ENCODE results near the gene CTSW. TPM values are rescaled to one million over a fixed set of nuclear protein-coding genes. Genes with fewer than 3 reads are reported as not detected.
"Not testable (repeated sequence)": the region's sequence is repeated elsewhere in the genome, so short reads cannot be mapped to it uniquely, and the experiment has no call there.

The CTSW gene
- total RNA-seq, 6 donors from 2014 or later, result 2.1 to 20.7 (median 11.4) TPM

DNA sequence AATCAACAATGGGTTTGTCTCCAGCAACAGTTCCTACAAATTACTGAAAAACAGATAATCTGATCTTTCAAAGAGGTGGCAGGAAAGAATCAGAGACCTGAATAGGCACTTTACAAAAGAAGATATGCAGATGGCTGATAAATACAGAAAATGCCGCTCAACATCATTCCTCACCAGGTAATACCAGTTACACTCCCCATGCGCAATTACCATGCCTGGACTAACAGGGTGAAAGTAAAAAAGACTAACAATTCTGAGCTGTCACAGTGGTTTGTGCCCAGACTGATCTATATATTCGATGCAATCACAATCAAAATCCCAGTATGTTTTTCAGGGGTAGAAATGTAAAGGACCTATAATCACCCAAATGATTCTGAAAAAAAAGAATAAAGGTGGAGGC lies 35.8 kb upstream of the CTSW start:
- Histone ChIP-seq H3K27ac (no peak overlapping the region), H3K4me1 (no peaks in the 10 kb centered on the region), H3K36me3 (no peaks in the 10 kb centered on the region), H3K9me3 (no peaks in the 10 kb centered on the region), H3K27me3 (no peaks in the 10 kb centered on the region), H3K4me3 (no peak overlapping the region)
- no peak for DNase-seq
- WGBS, 2 donors, result 93 to 96% methylated on average over 3 of the region's 3 CpGs
- TF ChIP-seq POLR2A (IDR thresholded peaks at IDR 0.05), result no peak
- no peak for TF ChIP-seq POLR2AphosphoS5 (IDR thresholded peaks at IDR 0.05)
- TF ChIP-seq, protein P1, sequence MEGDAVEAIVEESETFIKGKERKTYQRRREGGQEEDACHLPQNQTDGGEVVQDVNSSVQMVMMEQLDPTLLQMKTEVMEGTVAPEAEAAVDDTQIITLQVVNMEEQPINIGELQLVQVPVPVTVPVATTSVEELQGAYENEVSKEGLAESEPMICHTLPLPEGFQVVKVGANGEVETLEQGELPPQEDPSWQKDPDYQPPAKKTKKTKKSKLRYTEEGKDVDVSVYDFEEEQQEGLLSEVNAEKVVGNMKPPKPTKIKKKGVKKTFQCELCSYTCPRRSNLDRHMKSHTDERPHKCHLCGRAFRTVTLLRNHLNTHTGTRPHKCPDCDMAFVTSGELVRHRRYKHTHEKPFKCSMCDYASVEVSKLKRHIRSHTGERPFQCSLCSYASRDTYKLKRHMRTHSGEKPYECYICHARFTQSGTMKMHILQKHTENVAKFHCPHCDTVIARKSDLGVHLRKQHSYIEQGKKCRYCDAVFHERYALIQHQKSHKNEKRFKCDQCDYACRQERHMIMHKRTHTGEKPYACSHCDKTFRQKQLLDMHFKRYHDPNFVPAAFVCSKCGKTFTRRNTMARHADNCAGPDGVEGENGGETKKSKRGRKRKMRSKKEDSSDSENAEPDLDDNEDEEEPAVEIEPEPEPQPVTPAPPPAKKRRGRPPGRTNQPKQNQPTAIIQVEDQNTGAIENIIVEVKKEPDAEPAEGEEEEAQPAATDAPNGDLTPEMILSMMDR (IDR thresholded peaks at IDR 0.05), result no peak
- no peak for TF ChIP-seq EP300 (IDR thresholded peaks at IDR 0.05)
- no peak for ATAC-seq (ENCODE audit: low FRiP score in 2 of 2)

DNA sequence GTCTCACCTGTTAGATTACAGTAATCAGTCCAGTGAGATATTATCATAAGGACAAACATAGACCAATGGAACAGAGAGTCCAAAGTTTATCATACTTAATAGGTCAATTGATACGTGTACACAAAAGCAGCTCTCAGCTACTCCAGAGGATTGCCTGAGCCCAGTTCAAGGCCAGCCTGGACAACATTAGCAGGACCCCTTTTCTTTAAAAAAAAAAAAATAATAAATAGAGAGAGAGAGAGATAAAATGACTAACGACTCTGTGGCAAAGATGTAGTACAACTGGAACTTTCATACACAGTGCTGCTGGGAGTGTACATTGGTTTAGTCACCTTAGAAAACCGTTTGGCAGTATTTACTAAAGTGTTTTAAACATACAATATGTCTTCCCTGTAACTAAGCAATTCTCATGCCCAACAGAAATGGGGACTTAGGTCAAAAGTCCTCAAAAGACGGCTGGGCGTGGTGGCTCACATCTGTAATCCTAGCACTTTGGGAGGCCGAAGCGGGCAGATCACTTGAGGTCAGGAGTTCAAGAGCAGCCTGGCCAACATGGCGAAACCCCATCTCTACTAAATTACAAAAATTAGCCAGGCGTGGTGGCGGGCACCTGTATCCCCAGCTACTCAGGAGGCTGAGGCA lies 35.3 kb upstream of the CTSW start:
- H3K27me3 ChIP-seq, result no peaks in the 10 kb centered on the region
- no peak for DNase-seq
- 76 to 89% methylated on average over 7 to 10 of the region's 10 CpGs for WGBS, 2 donors
- TF ChIP-seq, protein P1 (IDR thresholded peaks at IDR 0.05), result no peak
- TF ChIP-seq EP300 (IDR thresholded peaks at IDR 0.05), result no peak
- no peak for TF ChIP-seq POLR2AphosphoS5 (IDR thresholded peaks at IDR 0.05)
- TF ChIP-seq POLR2A (IDR thresholded peaks at IDR 0.05), result no peak
- no peaks in the 10 kb centered on the region for H3K9me3 ChIP-seq
- no peak for ATAC-seq (ENCODE audit: low FRiP score in 2 of 2)
- H3K36me3 ChIP-seq, result no peaks in the 10 kb centered on the region
- no peaks in the 10 kb centered on the region for H3K4me1 ChIP-seq
- H3K4me3 ChIP-seq, result no peak overlapping the region
- H3K27ac ChIP-seq, result no peak overlapping the region

DNA sequence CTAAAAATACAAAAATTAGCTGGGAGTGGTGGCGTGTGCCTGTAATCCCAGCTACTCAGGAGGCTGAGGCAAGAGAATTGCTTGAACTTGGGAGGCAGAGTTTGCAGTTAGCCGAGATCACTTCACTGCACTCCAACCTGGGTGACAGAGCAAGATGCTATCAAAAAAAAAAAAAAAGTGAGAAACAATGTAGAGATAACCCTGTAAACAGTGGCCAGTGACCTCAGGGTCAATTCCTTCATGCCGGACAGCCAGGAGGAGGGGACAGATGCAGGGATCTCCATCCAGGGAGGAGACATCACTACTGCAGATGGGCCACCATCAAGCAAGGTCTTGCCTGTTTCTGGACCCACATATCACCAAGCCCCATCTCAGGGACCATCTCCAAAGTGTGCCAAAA lies 31.9 kb upstream of the CTSW start:
- Histone ChIP-seq H3K36me3 (peaks cover 4 to 22% (median 18%) of the 10 kb centered on the region in 4 donors), H3K4me3 (no peak overlapping the region), H3K4me1 (peaks cover 0 to 4% (median 0%) of the 10 kb centered on the region in 4 donors), H3K27me3 (no peaks in the 10 kb centered on the region), H3K27ac (no peak overlapping the region), H3K9me3 (peaks cover 0 to 7% (median 0%) of the 10 kb centered on the region in 4 donors)
- WGBS, 2 donors, result 71 to 75% methylated on average over 3 of the region's 3 CpGs
- ATAC-seq (ENCODE audit: low FRiP score in 2 of 2) (no peak), DNase-seq (no peak)
- TF ChIP-seq EP300 (IDR thresholded peaks at IDR 0.05), result no peak
- TF ChIP-seq POLR2AphosphoS5 (IDR thresholded peaks at IDR 0.05), result no peak
- TF ChIP-seq, protein P1 (IDR thresholded peaks at IDR 0.05), result no peak
- no peak for TF ChIP-seq POLR2A (IDR thresholded peaks at IDR 0.05)

DNA sequence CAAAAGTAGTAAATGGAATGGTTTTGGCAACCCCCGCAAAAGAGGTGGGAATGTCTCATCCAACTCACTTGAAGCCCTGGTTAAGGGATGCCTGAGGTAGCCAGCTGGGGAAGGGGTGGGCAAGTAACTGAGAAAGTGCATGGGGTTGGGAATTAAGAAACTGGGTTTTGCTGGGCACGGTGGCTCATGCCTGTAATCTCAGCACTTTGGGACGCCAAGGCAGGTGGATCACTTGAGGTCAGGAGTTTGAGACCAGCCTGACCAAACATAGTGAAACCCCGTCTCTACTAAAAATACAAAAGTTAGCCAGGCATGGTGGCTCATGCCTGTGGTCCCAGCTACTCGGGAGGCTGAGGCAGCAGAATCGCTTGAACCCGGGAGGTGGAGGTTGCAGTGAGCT lies 30.9 kb upstream of the CTSW start:
- ATAC-seq (ENCODE audit: low FRiP score in 2 of 2); H3K27me3 ChIP-seq; H3K4me3 ChIP-seq; DNase-seq; H3K4me1 ChIP-seq; H3K27ac ChIP-seq; H3K9me3 ChIP-seq: not testable (repeated sequence)
- H3K36me3 ChIP-seq, result peaks cover 6 to 32% (median 27%) of the 10 kb centered on the region in 4 donors
- 62 to 66% methylated on average over 7 of the region's 7 CpGs for WGBS, 2 donors

DNA sequence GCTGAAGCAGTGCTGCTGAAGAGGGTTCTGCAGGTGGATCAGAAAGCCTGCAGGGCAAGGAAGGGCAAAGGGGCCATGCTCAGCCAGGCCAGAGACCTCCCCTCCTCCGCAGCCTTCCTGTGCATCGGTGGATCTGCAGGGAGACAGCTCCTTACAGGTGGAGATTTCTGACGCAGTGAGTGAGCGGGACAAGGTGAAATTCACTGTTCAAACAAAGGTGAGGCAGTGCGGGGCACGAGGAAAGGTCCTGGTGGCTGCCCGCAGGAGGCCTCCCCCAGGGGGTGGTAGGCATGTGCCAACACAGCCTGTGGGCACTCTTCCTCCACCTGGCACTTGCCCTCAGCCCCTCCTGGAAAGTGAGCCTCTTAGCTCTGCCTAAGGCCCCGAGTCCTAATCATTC lies 30.3 kb upstream of the CTSW start:
- WGBS, 2 donors, result 62 to 65% methylated on average over 6 to 8 of the region's 8 CpGs
- Histone ChIP-seq H3K27ac (no peak overlapping the region), H3K9me3 (peaks cover 0 to 7% (median 0%) of the 10 kb centered on the region in 4 donors), H3K4me1 (peaks cover 0 to 12% (median 2%) of the 10 kb centered on the region in 4 donors), H3K4me3 (no peak overlapping the region), H3K27me3 (no peaks in the 10 kb centered on the region), H3K36me3 (peaks cover 6 to 38% (median 34%) of the 10 kb centered on the region in 4 donors)
- ATAC-seq (ENCODE audit: low FRiP score in 2 of 2), result peak in 1 of 2 donors; percentile 14
- no peak for TF ChIP-seq POLR2A (IDR thresholded peaks at IDR 0.05)
- no peak for DNase-seq

DNA sequence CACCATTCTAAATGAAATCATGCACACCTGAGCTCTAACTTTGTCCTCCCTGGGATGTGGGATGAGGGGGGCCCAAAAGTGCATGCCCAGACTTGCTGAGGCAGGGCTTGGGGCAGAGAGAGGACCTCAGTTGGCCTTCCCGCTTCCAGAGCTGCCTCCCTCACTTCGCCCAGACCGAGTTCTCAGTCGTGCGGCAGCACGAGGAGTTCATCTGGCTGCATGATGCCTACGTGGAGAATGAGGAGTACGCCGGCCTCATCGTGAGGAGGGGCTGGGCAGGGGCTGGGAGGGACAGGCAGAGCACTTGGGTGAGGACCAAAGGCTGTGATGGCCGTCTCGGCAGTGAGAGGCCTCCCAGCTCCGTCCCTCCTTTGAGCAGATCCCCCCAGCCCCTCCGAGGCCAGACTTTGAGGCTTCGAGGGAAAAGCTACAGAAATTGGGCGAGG lies 29.8 kb upstream of the CTSW start:
- no peak for DNase-seq
- H3K27me3 ChIP-seq, result no peaks in the 10 kb centered on the region
- no peak overlapping the region for H3K4me3 ChIP-seq
- peaks cover 10 to 43% (median 38%) of the 10 kb centered on the region in 4 donors for H3K36me3 ChIP-seq
- peaks cover under 1 to 14% (median 4%) of the 10 kb centered on the region in 4 donors for H3K4me1 ChIP-seq
- H3K27ac ChIP-seq, result no peak overlapping the region
- peaks cover 0 to 7% (median 0%) of the 10 kb centered on the region in 4 donors for H3K9me3 ChIP-seq
- ATAC-seq (ENCODE audit: low FRiP score in 2 of 2), result peak; percentile 2 to 4
- no peak for TF ChIP-seq POLR2AphosphoS5 (IDR thresholded peaks at IDR 0.05)
- no peak for TF ChIP-seq POLR2A (IDR thresholded peaks at IDR 0.05)
- TF ChIP-seq EP300 (IDR thresholded peaks at IDR 0.05), result no peak
- TF ChIP-seq, protein P1 (IDR thresholded peaks at IDR 0.05), result no peak
- 62 to 67% methylated on average over 14 to 16 of the region's 16 CpGs for WGBS, 2 donors
